Mesothelial cell of epicardium (in vitro differentiated cells): ENCODE results near the gene DCAKD. TPM values are rescaled to one million over a fixed set of nuclear protein-coding genes. Genes with fewer than 3 reads are reported as not detected.

ENCODE experiments used
- DNase-seq, 2 experiments: peaks; one replicate each; pipeline ENCODE4 v3.0.0; 2021; ENCODE audit warnings: low spot score in 2 of 2; ENCODE audit not compliant: unreplicated experiment in 2 of 2
- H3K27ac Mint-ChIP-seq: 2 replicates; pipeline ENCODE4 v1.8.0; 2021; ENCODE audit warnings: mixed read lengths
- H3K27me3 Mint-ChIP-seq: 2 replicates; pipeline ENCODE4 v1.8.0; 2021; ENCODE audit warnings: low read depth, mixed read lengths
- H3K36me3 Mint-ChIP-seq: 2 replicates; pipeline ENCODE4 v1.8.0; 2021; ENCODE audit warnings: mixed read lengths
- H3K4me1 Mint-ChIP-seq: 2 replicates; pipeline ENCODE4 v1.8.0; 2021; ENCODE audit warnings: mixed read lengths
- H3K4me3 Mint-ChIP-seq: 2 replicates; pipeline ENCODE4 v1.8.0; 2021; ENCODE audit warnings: mild to moderate bottlenecking, moderate library complexity, mixed read lengths
- H3K9me3 Mint-ChIP-seq: 2 replicates; pipeline ENCODE4 v1.8.0; 2021; ENCODE audit warnings: mixed read lengths
- CTCF ChIP-seq: fragments of 200-600 bp; sonication (generic); IDR thresholded peaks from one replicate; pipeline ENCODE4 v1.5.0; 2021; ENCODE audit warnings: antibody characterized with exemption; ENCODE audit not compliant: unreplicated experiment
- total RNA-seq: library from RNA; stranded (reverse); gene quantifications from 3 replicates; pipeline ENCODE4 v1.2.1, GENCODE V29; 2021

The DCAKD gene
- total RNA-seq, 1 donor from 2014 or later, result 83.2 TPM

- Mint-ChIP-seq H3K4me3 (no peak overlapping the region), H3K36me3 (peaks cover 30% of the 10 kb centered on the region), H3K27ac (no peak overlapping the region), H3K9me3 (no peaks in the 10 kb centered on the region), H3K27me3 (no peaks in the 10 kb centered on the region), H3K4me1 (peaks cover 9% of the 10 kb centered on the region)
- TF ChIP-seq CTCF, result no peak
- DNase-seq, result no peak
These were observed 26.2 kb upstream of the DCAKD start for GRCh38 chr17:45077643-45078042.

DNA sequence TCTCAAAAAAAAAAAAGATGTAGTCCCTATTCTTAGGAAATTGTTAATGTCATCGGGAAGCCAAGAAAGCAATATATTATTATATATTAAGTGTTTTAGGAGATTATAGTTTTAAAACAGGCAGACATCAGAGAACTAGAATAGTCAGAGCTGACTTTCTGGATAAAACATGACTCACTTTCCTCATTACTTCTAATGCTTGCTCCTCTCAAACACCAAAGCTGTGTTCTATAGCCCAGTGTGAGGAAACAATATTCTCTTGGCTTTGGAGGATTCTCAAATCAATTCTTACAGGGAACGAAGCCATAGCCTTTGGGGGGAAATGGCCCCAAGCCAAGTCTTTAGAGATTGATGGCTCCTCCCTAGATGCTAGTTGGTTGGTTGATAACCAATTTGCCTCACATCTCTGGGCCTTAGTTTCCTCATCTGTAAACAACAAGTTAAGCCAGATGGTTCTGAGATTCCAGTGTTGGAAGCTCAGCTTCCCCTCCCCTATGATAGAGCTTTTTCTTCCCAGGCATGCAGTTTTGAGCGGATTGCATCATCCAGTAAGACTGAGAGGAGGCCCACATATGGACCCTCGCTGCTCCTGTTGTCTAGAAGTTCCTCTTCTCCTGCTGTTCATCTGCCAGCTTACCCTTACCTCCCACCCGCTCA is 22.1 kb upstream of the DCAKD start:
- peaks cover 9% of the 10 kb centered on the region for H3K4me1 Mint-ChIP-seq
- no peaks in the 10 kb centered on the region for H3K9me3 Mint-ChIP-seq
- no peak for DNase-seq
- TF ChIP-seq CTCF, result no peak
- H3K4me3 Mint-ChIP-seq, result no peak overlapping the region
- peaks cover 22% of the 10 kb centered on the region for H3K36me3 Mint-ChIP-seq
- no peaks in the 10 kb centered on the region for H3K27me3 Mint-ChIP-seq
- peak overlapping the region; percentile 91 for H3K27ac Mint-ChIP-seq

DNA sequence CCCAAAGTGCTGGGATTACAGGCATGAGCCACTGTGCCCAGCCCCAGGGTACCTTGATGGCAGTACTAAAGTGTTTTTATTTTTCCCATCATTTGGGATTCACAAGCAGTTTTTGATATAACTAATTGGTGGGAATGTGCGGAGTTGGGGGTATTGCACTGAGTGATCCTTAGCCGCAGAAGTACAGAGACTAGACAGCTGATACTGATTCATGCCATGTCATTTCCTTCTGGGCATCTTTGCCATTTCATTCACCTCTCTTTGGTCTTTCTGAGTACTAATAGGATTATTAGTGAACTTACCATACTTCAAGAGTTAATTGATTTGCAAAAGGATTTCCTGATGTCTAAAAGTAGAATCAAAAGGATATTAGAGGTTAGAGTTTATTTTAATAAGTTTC is 19.4 kb upstream of the DCAKD start:
- Mint-ChIP-seq H3K27me3 (no peaks in the 10 kb centered on the region), H3K36me3 (peaks cover 19% of the 10 kb centered on the region), H3K4me1 (peaks cover 5% of the 10 kb centered on the region), H3K4me3 (no peak overlapping the region), H3K9me3 (no peaks in the 10 kb centered on the region), H3K27ac (no peak overlapping the region)
- DNase-seq, result no peak
- no peak for TF ChIP-seq CTCF

GRCh38 chr17:45070001-45070400 is 18.6 kb upstream of the DCAKD start:
- Mint-ChIP-seq H3K4me3 (no peak overlapping the region), H3K27me3 (no peaks in the 10 kb centered on the region), H3K4me1 (peaks cover 7% of the 10 kb centered on the region), H3K36me3 (peaks cover 19% of the 10 kb centered on the region), H3K9me3 (no peaks in the 10 kb centered on the region), H3K27ac (no peak overlapping the region)
- TF ChIP-seq CTCF, result no peak
- DNase-seq, result no peak

DNA sequence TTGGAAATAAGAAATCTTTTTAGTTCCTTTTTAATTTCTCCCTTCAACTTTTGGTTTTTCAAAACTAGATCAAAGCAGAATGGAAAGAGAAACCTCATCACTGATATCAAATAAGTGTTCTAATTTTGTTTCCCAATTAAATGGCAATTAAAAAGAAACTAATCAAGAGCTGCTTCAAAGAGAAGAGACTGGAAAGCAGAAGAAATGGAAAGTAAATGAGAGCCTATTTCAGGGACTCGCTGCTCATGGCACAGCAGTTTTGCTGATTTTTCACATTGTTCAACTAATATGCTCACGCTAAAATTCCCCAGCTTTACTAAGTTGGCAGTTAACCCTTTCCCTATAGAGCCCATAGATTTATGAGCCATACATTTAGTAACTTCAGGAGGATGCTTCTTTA is 16.2 kb upstream of the DCAKD start:
- TF ChIP-seq CTCF, result no peak
- H3K27me3 Mint-ChIP-seq, result no peaks in the 10 kb centered on the region
- H3K9me3 Mint-ChIP-seq, result no peaks in the 10 kb centered on the region
- peaks cover 10% of the 10 kb centered on the region for H3K36me3 Mint-ChIP-seq
- H3K27ac Mint-ChIP-seq, result peak overlapping the region; percentile 54
- H3K4me1 Mint-ChIP-seq, result peaks cover 17% of the 10 kb centered on the region
- DNase-seq, result no peak
- no peak overlapping the region for H3K4me3 Mint-ChIP-seq

DNA sequence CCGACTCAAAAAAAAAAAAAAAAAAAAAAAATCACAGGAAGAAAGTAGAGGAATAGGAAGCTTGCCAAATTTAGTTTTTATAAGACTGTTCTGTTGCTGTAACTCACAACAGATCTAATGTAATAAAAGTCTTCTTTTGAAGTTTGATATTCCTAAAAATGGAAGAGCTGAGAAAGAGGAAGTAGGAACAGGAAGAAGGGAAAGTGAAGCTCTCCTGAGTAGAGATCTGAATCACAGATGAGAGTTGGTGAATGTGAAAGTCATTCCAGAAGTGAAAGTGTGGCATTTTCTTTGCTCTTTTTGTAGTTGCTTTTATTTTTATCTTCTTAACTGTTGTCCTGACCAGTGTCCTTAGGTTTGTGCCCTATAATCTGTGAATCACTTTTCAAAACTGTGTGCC is 11.8 kb upstream of the DCAKD start:
- H3K27ac Mint-ChIP-seq, result peak overlapping the region; percentile 61
- no peaks in the 10 kb centered on the region for H3K27me3 Mint-ChIP-seq
- peaks cover 33% of the 10 kb centered on the region for H3K4me1 Mint-ChIP-seq
- H3K4me3 Mint-ChIP-seq, result peak overlapping the region; percentile 13
- H3K9me3 Mint-ChIP-seq, result no peaks in the 10 kb centered on the region
- no peak for DNase-seq
- peaks cover 3% of the 10 kb centered on the region for H3K36me3 Mint-ChIP-seq
- TF ChIP-seq CTCF, result no peak
